Hindlimb muscle (tissue), 1 donor: ENCODE data around the gene SMARCA1. TPM values are rescaled to one million over a fixed set of nuclear protein-coding genes. Genes with fewer than 3 reads are reported as not detected.
"Not testable (repeated sequence)": the region's sequence is repeated elsewhere in the genome, so short reads cannot be mapped to it uniquely, and the experiment has no call there.

ENCODE experiments used
- DNase-seq: peaks from one replicate; pipeline ENCODE4 v3.0.0-alpha.2; 2013
- polyA plus RNA-seq: library from polyadenylated mRNA; unstranded; fragments of 120-200 nt; gene quantifications from one replicate; pipeline ENCODE4 v1.2.1, GENCODE V29; 2013; ENCODE audit not compliant: insufficient read length

SMARCA1 gene
- 78.2 TPM for polyA plus RNA-seq

GRCh38 chrX:129523079-129523911, at the start of gene SMARCA1:
Gene SMARCA1, minus strand, starts transcription at chrX:129523490. Its CDS starts 120 bp downstream, at chrX:129523370.
- DNase-seq = peak; percentile 80

- DNase-seq = no peak
Measured at GRCh38 chrX:129572422-129572821, 49.1 kb upstream of the SMARCA1 start.

GRCh38 chrX:129568349-129568748, 45.1 kb upstream of the SMARCA1 start:
- DNase-seq = no peak

GRCh38 chrX:129566073-129566472, 42.8 kb upstream of the SMARCA1 start:
- peak; percentile 17 for DNase-seq

- peak; percentile 63 for DNase-seq
Measured at GRCh38 chrX:129565046-129565650, 41.9 kb upstream of the SMARCA1 start.

- not testable (repeated sequence) for DNase-seq
Measured at GRCh38 chrX:129564345-129564744, 41.1 kb upstream of the SMARCA1 start.

GRCh38 chrX:129561453-129561852, 38.2 kb upstream of the SMARCA1 start:
- DNase-seq = no peak

- no peak for DNase-seq
Measured at GRCh38 chrX:129559783-129560182, 36.5 kb upstream of the SMARCA1 start.

- DNase-seq = no peak
Measured at GRCh38 chrX:129557844-129558480, 34.7 kb upstream of the SMARCA1 start.

- no peak for DNase-seq
Measured at GRCh38 chrX:129556806-129557315, 33.6 kb upstream of the SMARCA1 start.

- not testable (repeated sequence) for DNase-seq
Measured at GRCh38 chrX:129554816-129555215, 31.5 kb upstream of the SMARCA1 start.

- no peak for DNase-seq
Measured at GRCh38 chrX:129553619-129554288, 30.5 kb upstream of the SMARCA1 start.

GRCh38 chrX:129549124-129549523, 25.8 kb upstream of the SMARCA1 start:
- no peak for DNase-seq

GRCh38 chrX:129545408-129545807, 22.1 kb upstream of the SMARCA1 start:
- DNase-seq = no peak

GRCh38 chrX:129544780-129545179, 21.5 kb upstream of the SMARCA1 start:
- no peak for DNase-seq

- no peak for DNase-seq
Measured at GRCh38 chrX:129540722-129541184, 17.5 kb upstream of the SMARCA1 start.

- peak; percentile 64 for DNase-seq
Measured at GRCh38 chrX:129540068-129540653, 16.9 kb upstream of the SMARCA1 start, which contains the start of gene OCRL. Gene OCRL, plus strand, starts transcription at chrX:129540259. Its CDS starts 181 bp downstream, at chrX:129540440.

- no peak for DNase-seq
Measured at GRCh38 chrX:129534816-129535578, 11.7 kb upstream of the SMARCA1 start.

GRCh38 chrX:129531132-129531531, 7.8 kb upstream of the SMARCA1 start:
- DNase-seq = no peak

GRCh38 chrX:129530410-129530809, 7.1 kb upstream of the SMARCA1 start:
- no peak for DNase-seq

GRCh38 chrX:129529685-129530281, 6.5 kb upstream of the SMARCA1 start:
- no peak for DNase-seq
